Amniotic epithelial cell (primary cell): ENCODE data around the gene CACNA1B.
"Not testable (repeated sequence)": the region's sequence is repeated elsewhere in the genome, so short reads cannot be mapped to it uniquely, and the experiment has no call there.

Experiments used
- DNase-seq: peaks from one replicate; pipeline ENCODE4 v3.0.0-alpha.2; 2010; ENCODE audit warnings: low read depth

Gene CACNA1B

DNA sequence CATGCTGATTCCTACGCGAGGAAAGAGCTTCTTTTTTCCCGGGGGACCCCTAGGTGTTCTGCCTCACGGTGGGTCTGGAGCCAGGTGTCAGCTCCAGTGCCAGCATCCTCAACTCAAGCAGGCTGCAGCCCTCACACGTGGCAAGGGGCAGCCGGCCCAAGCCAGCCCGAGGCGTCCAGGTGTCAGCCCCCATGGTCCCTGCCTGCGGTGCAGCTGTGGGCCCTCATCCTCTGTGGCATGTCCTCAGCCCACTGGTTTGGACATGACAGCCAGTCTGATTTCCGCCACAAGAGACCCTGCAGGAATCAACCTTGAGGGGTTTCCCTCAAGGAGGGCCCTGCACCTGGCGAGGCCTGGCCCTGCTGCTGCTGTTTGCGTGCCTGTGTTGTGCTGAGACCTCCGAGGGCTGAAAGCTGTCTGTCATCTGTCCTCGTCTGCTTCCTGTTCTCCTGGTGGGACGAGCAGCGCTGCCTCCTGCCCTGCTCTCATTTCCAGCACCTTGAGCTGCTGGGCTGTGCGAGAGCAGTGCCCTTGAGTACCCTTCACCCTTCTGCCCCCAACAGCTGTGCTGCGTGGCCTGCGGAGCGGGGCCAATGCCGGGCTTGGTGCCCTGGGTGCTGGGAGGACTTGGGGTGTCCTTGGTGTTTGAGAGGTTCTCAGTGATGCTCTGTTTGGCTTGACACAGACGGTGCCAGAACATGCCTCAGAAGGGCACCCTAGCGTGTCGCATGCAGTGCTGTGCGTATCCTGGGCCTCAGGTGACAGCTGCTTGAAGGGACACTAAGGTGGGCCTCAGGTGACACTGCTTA lies 137.6 kb downstream of the CACNA1B start:
- no peak for DNase-seq

DNA sequence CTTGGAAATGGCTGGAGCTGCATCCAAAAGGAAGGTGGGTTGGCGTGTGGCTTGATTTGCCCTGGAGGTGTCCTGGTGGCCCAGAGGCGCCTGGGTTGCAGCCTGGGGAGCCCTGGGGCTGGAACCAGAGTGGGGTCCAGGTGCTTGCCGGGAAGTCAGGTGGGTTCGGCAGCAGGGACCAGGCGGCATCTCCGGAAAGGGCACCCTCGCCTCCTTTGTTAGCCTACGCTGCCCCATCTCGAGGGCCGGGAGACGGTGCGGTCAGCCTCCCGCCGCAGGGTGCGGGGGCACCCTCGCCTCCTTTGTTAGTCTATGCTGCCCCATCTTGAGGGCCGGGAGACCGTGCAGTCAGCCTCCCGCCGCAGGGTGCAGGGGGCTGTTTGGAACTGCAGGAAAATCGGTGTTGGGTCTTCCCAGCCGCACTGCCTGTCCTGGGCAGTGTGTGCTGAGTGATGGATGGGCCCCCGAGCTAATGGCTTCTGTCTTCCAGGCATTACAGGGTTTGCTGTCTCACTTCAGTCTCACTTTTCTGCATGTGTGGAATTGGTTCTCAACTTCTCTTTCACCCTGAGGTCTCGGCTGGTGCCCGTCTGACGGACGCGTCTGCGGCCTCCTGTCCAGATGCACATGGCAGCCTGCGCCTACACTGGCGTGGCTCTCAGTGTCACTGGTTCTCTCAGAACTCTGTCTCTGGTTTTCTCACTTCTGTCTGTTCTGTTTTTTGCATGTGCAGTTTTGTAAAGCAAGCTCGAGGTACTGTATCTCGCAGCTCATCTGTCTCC lies 139.0 kb downstream of the CACNA1B start:
- DNase-seq: no peak

- no peak for DNase-seq
These were observed 139.6 kb downstream of the CACNA1B start for GRCh38 chr9:138017200-138017599.

- not testable (repeated sequence) for DNase-seq
These were observed 141.9 kb downstream of the CACNA1B start for GRCh38 chr9:138019514-138019913.

- no peak for DNase-seq
These were observed 142.7 kb downstream of the CACNA1B start for GRCh38 chr9:138020120-138020794.

DNA sequence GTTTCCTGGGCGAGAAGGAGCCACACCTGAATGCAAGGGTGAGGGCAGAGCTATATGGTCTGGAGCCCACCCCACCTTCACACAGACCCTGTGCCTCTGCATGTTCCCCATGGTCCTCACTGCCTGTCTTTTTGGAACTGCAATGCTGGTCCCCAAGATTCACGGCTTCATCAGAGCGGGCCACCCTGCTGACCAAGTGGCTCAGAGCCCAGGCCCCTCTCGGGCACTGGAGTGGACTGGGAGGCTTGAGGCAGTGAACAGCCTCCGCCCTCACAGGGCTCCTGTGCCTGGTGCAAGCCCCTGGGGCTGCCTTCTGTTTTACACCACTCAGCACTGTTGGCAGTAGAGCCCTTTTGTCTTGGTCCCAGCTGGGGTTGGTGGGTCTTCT lies 143.2 kb downstream of the CACNA1B start:
- no peak for DNase-seq

- DNase-seq: no peak
These were observed 143.9 kb downstream of the CACNA1B start for GRCh38 chr9:138021251-138022056.

GRCh38 chr9:138022121-138022741 lies 144.6 kb downstream of the CACNA1B start:
- DNase-seq: no peak

DNA sequence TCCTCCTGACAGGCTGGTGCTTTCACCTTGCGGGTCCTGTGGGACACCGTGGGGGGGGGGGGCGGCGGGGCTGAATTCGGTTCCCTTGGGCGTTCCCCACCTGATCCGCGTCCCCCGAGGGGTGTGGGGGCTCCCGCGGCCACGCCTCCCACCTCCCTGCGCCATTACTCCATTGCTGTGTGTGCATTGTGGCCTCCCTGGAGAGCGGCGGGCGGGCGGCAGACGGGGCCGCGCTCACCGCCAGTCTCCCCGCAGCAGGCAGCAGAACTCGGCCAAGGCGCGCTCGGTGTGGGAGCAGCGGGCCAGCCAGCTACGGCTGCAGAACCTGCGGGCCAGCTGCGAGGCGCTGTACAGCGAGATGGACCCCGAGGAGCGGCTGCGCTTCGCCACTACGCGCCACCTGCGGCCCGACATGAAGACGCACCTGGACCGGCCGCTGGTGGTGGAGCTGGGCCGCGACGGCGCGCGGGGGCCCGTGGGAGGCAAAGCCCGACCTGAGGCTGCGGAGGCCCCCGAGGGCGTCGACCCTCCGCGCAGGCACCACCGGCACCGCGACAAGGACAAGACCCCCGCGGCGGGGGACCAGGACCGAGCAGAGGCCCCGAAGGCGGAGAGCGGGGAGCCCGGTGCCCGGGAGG lies 145.3 kb downstream of the CACNA1B start:
- no peak for DNase-seq

- DNase-seq: no peak
These were observed 146.0 kb downstream of the CACNA1B start for GRCh38 chr9:138023394-138024124.

DNA sequence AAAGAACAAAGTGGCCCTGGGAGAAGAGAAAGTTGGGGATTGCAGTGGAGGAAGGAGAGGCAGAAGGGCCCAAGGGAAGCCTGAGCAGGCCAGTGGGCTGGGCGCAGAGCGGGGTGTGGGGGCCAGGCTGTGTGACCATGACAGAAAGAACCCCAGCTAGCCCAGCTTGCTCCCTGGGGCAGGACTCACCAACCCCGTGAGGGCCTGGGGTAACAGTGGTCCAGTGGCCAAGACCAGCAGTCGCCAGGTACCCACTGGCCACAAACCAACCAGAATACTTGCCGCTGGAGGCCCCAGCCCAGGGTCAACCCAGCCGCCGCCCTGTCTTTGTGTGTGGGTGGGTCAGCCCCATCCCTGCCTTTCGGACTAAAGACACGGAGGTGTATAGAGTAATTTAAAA lies 146.5 kb downstream of the CACNA1B start:
- no peak for DNase-seq

DNA sequence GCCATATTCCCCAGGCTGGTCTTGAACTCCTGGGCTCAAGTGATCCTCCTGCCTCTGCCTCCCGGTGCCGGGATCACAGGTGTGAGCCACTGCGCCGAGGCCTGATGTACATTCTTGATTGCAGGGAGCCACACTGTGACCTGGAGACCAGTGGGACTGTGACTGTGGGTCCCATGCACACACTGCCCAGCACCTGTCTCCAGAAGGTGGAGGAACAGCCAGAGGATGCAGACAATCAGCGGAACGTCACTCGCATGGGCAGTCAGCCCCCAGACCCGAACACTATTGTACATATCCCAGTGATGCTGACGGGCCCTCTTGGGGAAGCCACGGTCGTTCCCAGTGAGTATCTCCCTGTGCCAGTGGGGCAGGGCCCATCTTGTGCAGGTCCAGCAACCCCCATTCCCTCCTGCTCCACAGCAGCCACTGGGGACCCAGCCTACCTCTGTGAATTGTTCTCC lies 147.3 kb downstream of the CACNA1B start:
- DNase-seq: no peak

GRCh38 chr9:138025417-138025816 lies 147.8 kb downstream of the CACNA1B start:
- no peak for DNase-seq

- DNase-seq: no peak
These were observed 148.3 kb downstream of the CACNA1B start for GRCh38 chr9:138025908-138026307.

- no peak for DNase-seq
These were observed 151.0 kb downstream of the CACNA1B start for GRCh38 chr9:138028596-138028995.

GRCh38 chr9:138031186-138031585 lies 153.6 kb downstream of the CACNA1B start:
- no peak for DNase-seq

- DNase-seq: no peak
These were observed 156.4 kb downstream of the CACNA1B start for GRCh38 chr9:138033950-138034349.

DNA sequence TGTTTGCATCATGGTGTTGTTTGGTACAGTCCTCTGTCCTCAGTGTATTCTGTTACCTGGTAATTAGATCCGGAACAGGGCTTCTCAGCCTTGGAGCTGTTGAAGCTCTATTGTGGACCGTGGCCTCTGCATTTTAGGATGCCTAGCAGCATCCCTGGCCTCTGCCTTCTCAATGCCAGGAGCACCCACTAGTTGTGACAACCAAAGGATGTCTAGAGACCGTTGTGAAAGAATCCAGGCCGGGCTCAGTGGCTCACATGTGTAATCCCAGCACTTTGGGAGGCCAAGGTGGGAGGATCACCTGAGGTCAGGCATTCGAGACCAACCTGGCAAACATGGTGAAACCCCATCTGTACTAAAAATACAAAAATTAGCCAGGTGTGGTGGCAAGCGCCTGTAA lies 159.6 kb downstream of the CACNA1B start:
- no peak for DNase-seq

- DNase-seq: no peak
These were observed 160.7 kb downstream of the CACNA1B start for GRCh38 chr9:138038244-138038671.
